Measurements from ENCODE around the gene BRINP3. TPM values are rescaled to one million over a fixed set of nuclear protein-coding genes. Genes with fewer than 3 reads are reported as not detected.
"Not testable (repeated sequence)": the region's sequence is repeated elsewhere in the genome, so short reads cannot be mapped to it uniquely, and the experiment has no call there.

The BRINP3 gene
- total and polyA plus RNA-seq, 4 donors: 24.4 to 86.6 (median 64.1) TPM

- WGBS (ENCODE audit: insufficient coverage): no CpG with 5 or more reads among the region's 1 CpG
- no peaks in the 10 kb centered on the region for H3K4me1 ChIP-seq (ENCODE audit: control insufficient read depth, insufficient read depth, low read length)
- no peaks in the 10 kb centered on the region for H3K27me3 ChIP-seq (ENCODE audit: control insufficient read depth, insufficient read depth, low read length)
- H3K27ac ChIP-seq (ENCODE audit: low read depth, low read length): no peak overlapping the region
- H3K36me3 ChIP-seq (ENCODE audit: control insufficient read depth, insufficient read depth, low read length): no peaks in the 10 kb centered on the region
- no peak overlapping the region for H3K4me3 ChIP-seq (ENCODE audit: low read depth, low read length)
- H3K9me3 ChIP-seq (ENCODE audit: control insufficient read depth, insufficient read depth, low read length): no peaks in the 10 kb centered on the region
- peak in 2 of 6 donors; percentile 20 to 39 for DNase-seq (ENCODE audit: low read depth in 4 of 6, low spot score in 6 of 6)
Observed at GRCh38 chr1:190129366-190129765, 348.3 kb downstream of the BRINP3 start.

GRCh38 chr1:190126728-190127127 lies 350.9 kb downstream of the BRINP3 start:
- H3K4me1 ChIP-seq (ENCODE audit: control insufficient read depth, insufficient read depth, low read length): no peaks in the 10 kb centered on the region
- no peaks in the 10 kb centered on the region for H3K9me3 ChIP-seq (ENCODE audit: control insufficient read depth, insufficient read depth, low read length)
- H3K36me3 ChIP-seq (ENCODE audit: control insufficient read depth, insufficient read depth, low read length): no peaks in the 10 kb centered on the region
- DNase-seq (ENCODE audit: low read depth in 4 of 6, low spot score in 6 of 6): no peak
- H3K27ac ChIP-seq (ENCODE audit: low read depth, low read length): no peak overlapping the region
- H3K27me3 ChIP-seq (ENCODE audit: control insufficient read depth, insufficient read depth, low read length): no peaks in the 10 kb centered on the region
- H3K4me3 ChIP-seq (ENCODE audit: low read depth, low read length): no peak overlapping the region
- no CpG with 5 or more reads among the region's 2 CpGs for WGBS (ENCODE audit: insufficient coverage)

GRCh38 chr1:190124068-190124467 lies 353.6 kb downstream of the BRINP3 start:
- no peaks in the 10 kb centered on the region for H3K36me3 ChIP-seq (ENCODE audit: control insufficient read depth, insufficient read depth, low read length)
- H3K4me1 ChIP-seq (ENCODE audit: control insufficient read depth, insufficient read depth, low read length): no peaks in the 10 kb centered on the region
- WGBS (ENCODE audit: insufficient coverage): no CpG with 5 or more reads among the region's 3 CpGs
- H3K4me3 ChIP-seq (ENCODE audit: low read depth, low read length): no peak overlapping the region
- no peaks in the 10 kb centered on the region for H3K9me3 ChIP-seq (ENCODE audit: control insufficient read depth, insufficient read depth, low read length)
- H3K27ac ChIP-seq (ENCODE audit: low read depth, low read length): no peak overlapping the region
- no peak for DNase-seq (ENCODE audit: low read depth in 4 of 6, low spot score in 6 of 6)
- H3K27me3 ChIP-seq (ENCODE audit: control insufficient read depth, insufficient read depth, low read length): no peaks in the 10 kb centered on the region

- 96% methylated on average over 4 of the region's 11 CpGs for WGBS (ENCODE audit: insufficient coverage)
- not testable (repeated sequence) for H3K27me3 ChIP-seq (ENCODE audit: control insufficient read depth, insufficient read depth, low read length); H3K9me3 ChIP-seq (ENCODE audit: control insufficient read depth, insufficient read depth, low read length); H3K4me3 ChIP-seq (ENCODE audit: low read depth, low read length); H3K4me1 ChIP-seq (ENCODE audit: control insufficient read depth, insufficient read depth, low read length); H3K27ac ChIP-seq (ENCODE audit: low read depth, low read length); DNase-seq (ENCODE audit: low read depth in 4 of 6, low spot score in 6 of 6); H3K36me3 ChIP-seq (ENCODE audit: control insufficient read depth, insufficient read depth, low read length)
Observed at GRCh38 chr1:190120564-190120963, 357.1 kb downstream of the BRINP3 start.

GRCh38 chr1:190119683-190120082 lies 358.0 kb downstream of the BRINP3 start:
- Histone ChIP-seq H3K9me3 (ENCODE audit: control insufficient read depth, insufficient read depth, low read length) (no peaks in the 10 kb centered on the region), H3K27ac (ENCODE audit: low read depth, low read length) (no peak overlapping the region), H3K27me3 (ENCODE audit: control insufficient read depth, insufficient read depth, low read length) (no peaks in the 10 kb centered on the region), H3K4me3 (ENCODE audit: low read depth, low read length) (no peak overlapping the region), H3K4me1 (ENCODE audit: control insufficient read depth, insufficient read depth, low read length) (no peaks in the 10 kb centered on the region), H3K36me3 (ENCODE audit: control insufficient read depth, insufficient read depth, low read length) (no peaks in the 10 kb centered on the region)
- no CpG with 5 or more reads among the region's 2 CpGs for WGBS (ENCODE audit: insufficient coverage)
- no peak for DNase-seq (ENCODE audit: low read depth in 4 of 6, low spot score in 6 of 6)

GRCh38 chr1:190116921-190117320 lies 360.7 kb downstream of the BRINP3 start:
- Histone ChIP-seq H3K4me1 (ENCODE audit: control insufficient read depth, insufficient read depth, low read length) (no peaks in the 10 kb centered on the region), H3K27me3 (ENCODE audit: control insufficient read depth, insufficient read depth, low read length) (no peaks in the 10 kb centered on the region), H3K4me3 (ENCODE audit: low read depth, low read length) (no peak overlapping the region), H3K27ac (ENCODE audit: low read depth, low read length) (no peak overlapping the region), H3K9me3 (ENCODE audit: control insufficient read depth, insufficient read depth, low read length) (no peaks in the 10 kb centered on the region), H3K36me3 (ENCODE audit: control insufficient read depth, insufficient read depth, low read length) (no peaks in the 10 kb centered on the region)
- no peak for DNase-seq (ENCODE audit: low read depth in 4 of 6, low spot score in 6 of 6)

GRCh38 chr1:190104961-190105360 lies 372.7 kb downstream of the BRINP3 start:
- Histone ChIP-seq H3K36me3 (ENCODE audit: control insufficient read depth, insufficient read depth, low read length) (no peaks in the 10 kb centered on the region), H3K27ac (ENCODE audit: low read depth, low read length) (no peak overlapping the region), H3K27me3 (ENCODE audit: control insufficient read depth, insufficient read depth, low read length) (no peaks in the 10 kb centered on the region), H3K4me3 (ENCODE audit: low read depth, low read length) (no peak overlapping the region), H3K9me3 (ENCODE audit: control insufficient read depth, insufficient read depth, low read length) (no peaks in the 10 kb centered on the region), H3K4me1 (ENCODE audit: control insufficient read depth, insufficient read depth, low read length) (no peaks in the 10 kb centered on the region)
- WGBS (ENCODE audit: insufficient coverage): 54% methylated on average over 1 of the region's 1 CpG
- DNase-seq (ENCODE audit: low read depth in 4 of 6, low spot score in 6 of 6): peak in 1 of 6 donors; percentile 16

GRCh38 chr1:190102757-190103326 lies 374.8 kb downstream of the BRINP3 start:
- WGBS (ENCODE audit: insufficient coverage): 80% methylated on average over 1 of the region's 5 CpGs
- H3K4me1 ChIP-seq (ENCODE audit: control insufficient read depth, insufficient read depth, low read length): no peaks in the 10 kb centered on the region
- DNase-seq (ENCODE audit: low read depth in 4 of 6, low spot score in 6 of 6): no peak
- H3K4me3 ChIP-seq (ENCODE audit: low read depth, low read length): no peak overlapping the region
- H3K9me3 ChIP-seq (ENCODE audit: control insufficient read depth, insufficient read depth, low read length): no peaks in the 10 kb centered on the region
- no peak overlapping the region for H3K27ac ChIP-seq (ENCODE audit: low read depth, low read length)
- no peaks in the 10 kb centered on the region for H3K27me3 ChIP-seq (ENCODE audit: control insufficient read depth, insufficient read depth, low read length)
- peaks cover 4% of the 10 kb centered on the region for H3K36me3 ChIP-seq (ENCODE audit: control insufficient read depth, insufficient read depth, low read length)

GRCh38 chr1:190101756-190102155 lies 375.9 kb downstream of the BRINP3 start:
- no CpG with 5 or more reads among the region's 3 CpGs for WGBS (ENCODE audit: insufficient coverage)
- Histone ChIP-seq H3K4me3 (ENCODE audit: low read depth, low read length) (no peak overlapping the region), H3K9me3 (ENCODE audit: control insufficient read depth, insufficient read depth, low read length) (no peaks in the 10 kb centered on the region), H3K27ac (ENCODE audit: low read depth, low read length) (no peak overlapping the region), H3K36me3 (ENCODE audit: control insufficient read depth, insufficient read depth, low read length) (peaks cover 4% of the 10 kb centered on the region), H3K27me3 (ENCODE audit: control insufficient read depth, insufficient read depth, low read length) (no peaks in the 10 kb centered on the region), H3K4me1 (ENCODE audit: control insufficient read depth, insufficient read depth, low read length) (no peaks in the 10 kb centered on the region)
- peak in 1 of 6 donors; percentile 17 for DNase-seq (ENCODE audit: low read depth in 4 of 6, low spot score in 6 of 6)

GRCh38 chr1:190098756-190099155 lies 378.9 kb downstream of the BRINP3 start:
- DNase-seq (ENCODE audit: low read depth in 4 of 6, low spot score in 6 of 6): no peak
- no peak overlapping the region for H3K27ac ChIP-seq (ENCODE audit: low read depth, low read length)
- H3K4me3 ChIP-seq (ENCODE audit: low read depth, low read length): no peak overlapping the region
- WGBS (ENCODE audit: insufficient coverage): 89% methylated on average over 19 of the region's 22 CpGs
- H3K4me1 ChIP-seq (ENCODE audit: control insufficient read depth, insufficient read depth, low read length): no peaks in the 10 kb centered on the region
- no peaks in the 10 kb centered on the region for H3K9me3 ChIP-seq (ENCODE audit: control insufficient read depth, insufficient read depth, low read length)
- H3K27me3 ChIP-seq (ENCODE audit: control insufficient read depth, insufficient read depth, low read length): no peaks in the 10 kb centered on the region
- H3K36me3 ChIP-seq (ENCODE audit: control insufficient read depth, insufficient read depth, low read length): peaks cover 4% of the 10 kb centered on the region

Data from spinal cord (tissue), 10 donors.